ENCODE results near the gene ZNF784.

- no peak for TF ChIP-seq CTCF (IDR thresholded peaks at IDR 0.05; ENCODE audit: insufficient read depth, low read length)
- TF ChIP-seq POLR2AphosphoS5 (IDR thresholded peaks at IDR 0.05; ENCODE audit: low read depth): no peak
- TF ChIP-seq REST (IDR thresholded peaks at IDR 0.05; ENCODE audit: insufficient replicate concordance, low read depth): no peak
- no peak for TF ChIP-seq GABPA (IDR thresholded peaks at IDR 0.05; ENCODE audit: low read depth)
Measured at GRCh38 chr19:55649268-55650125, 25.1 kb upstream of the ZNF784 start.

Data from HL-60 (cell line).